IPS-18a (cell line): Measurements from ENCODE around the gene CORO7.
"Not testable (repeated sequence)": the region's sequence is repeated elsewhere in the genome, so short reads cannot be mapped to it uniquely, and the experiment has no call there.

Experiments
- H3K27ac ChIP-seq: one replicate; pipeline ENCODE4 v1.5.1; 2013; ENCODE audit warnings: low read length
- H3K27me3 ChIP-seq: one replicate; pipeline ENCODE4 v1.6.1; 2013; ENCODE audit warnings: mild to moderate bottlenecking, low read length; ENCODE audit not compliant: control insufficient read depth, insufficient read depth
- H3K36me3 ChIP-seq: one replicate; pipeline ENCODE4 v1.6.1; 2013; ENCODE audit warnings: low read depth, low read length; ENCODE audit not compliant: control insufficient read depth
- H3K4me1 ChIP-seq: one replicate; pipeline ENCODE4 v1.6.1; 2013; ENCODE audit warnings: low read depth, low read length; ENCODE audit not compliant: control insufficient read depth
- H3K4me3 ChIP-seq: one replicate; pipeline ENCODE4 v1.5.1; 2013; ENCODE audit warnings: low read length
- H3K9ac ChIP-seq: one replicate; pipeline ENCODE4 v1.6.1; 2013; ENCODE audit warnings: mild to moderate bottlenecking, low read length, moderate library complexity
- H3K9me3 ChIP-seq: one replicate; pipeline ENCODE4 v1.6.1; 2013; ENCODE audit warnings: low read depth, low read length; ENCODE audit not compliant: control insufficient read depth

Gene CORO7

DNA sequence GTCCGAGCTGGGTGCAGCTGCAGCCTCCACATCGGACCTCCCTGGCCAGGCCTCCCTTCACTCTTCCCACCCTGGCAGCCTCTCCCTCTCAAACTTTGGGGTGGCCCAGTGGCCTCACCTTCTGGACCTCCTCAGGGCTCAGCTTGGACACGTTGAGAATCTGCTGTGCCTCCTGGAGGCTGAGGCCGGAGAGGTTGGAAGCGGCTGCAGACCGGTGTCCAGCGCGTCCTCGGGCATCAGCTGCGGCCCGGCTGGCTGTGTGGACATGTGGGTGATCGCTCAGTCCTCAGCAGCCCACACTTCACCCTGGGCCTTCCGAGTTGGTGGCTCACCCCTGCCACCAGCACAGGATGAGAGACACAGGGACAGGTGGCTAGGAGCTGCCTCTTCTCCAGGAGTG, 75.1 kb downstream of the CORO7 start:
- no peaks in the 10 kb centered on the region for H3K4me1 ChIP-seq
- no peak overlapping the region for H3K4me3 ChIP-seq
- H3K36me3 ChIP-seq: peaks cover 13% of the 10 kb centered on the region
- H3K9me3 ChIP-seq: no peaks in the 10 kb centered on the region
- H3K9ac ChIP-seq: no peak overlapping the region
- H3K27me3 ChIP-seq: no peaks in the 10 kb centered on the region
- no peak overlapping the region for H3K27ac ChIP-seq

DNA sequence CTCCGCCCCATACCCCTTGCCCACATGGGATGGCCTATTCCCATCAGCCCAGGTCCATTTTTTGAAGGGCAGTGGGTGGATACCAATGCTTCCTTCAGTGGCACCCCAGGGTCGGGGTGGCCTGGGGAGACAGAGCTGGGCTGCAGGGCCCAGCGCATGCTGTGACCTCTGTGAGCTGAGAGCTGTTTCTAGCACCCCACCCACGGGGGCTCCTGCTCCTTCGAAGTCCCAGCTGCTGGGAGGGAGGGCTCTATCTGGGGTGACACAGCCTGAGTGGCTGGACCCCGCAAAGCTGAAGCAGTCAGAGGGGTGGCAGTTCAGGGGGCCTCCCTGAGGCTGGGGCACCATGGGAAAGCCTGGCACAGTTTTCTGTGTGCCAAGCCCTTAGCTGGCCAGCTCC, 76.0 kb downstream of the CORO7 start:
- Histone ChIP-seq H3K9me3 (no peaks in the 10 kb centered on the region), H3K27me3 (no peaks in the 10 kb centered on the region), H3K9ac (no peak overlapping the region), H3K4me3 (no peak overlapping the region), H3K4me1 (no peaks in the 10 kb centered on the region), H3K36me3 (peaks cover 16% of the 10 kb centered on the region), H3K27ac (no peak overlapping the region)

DNA sequence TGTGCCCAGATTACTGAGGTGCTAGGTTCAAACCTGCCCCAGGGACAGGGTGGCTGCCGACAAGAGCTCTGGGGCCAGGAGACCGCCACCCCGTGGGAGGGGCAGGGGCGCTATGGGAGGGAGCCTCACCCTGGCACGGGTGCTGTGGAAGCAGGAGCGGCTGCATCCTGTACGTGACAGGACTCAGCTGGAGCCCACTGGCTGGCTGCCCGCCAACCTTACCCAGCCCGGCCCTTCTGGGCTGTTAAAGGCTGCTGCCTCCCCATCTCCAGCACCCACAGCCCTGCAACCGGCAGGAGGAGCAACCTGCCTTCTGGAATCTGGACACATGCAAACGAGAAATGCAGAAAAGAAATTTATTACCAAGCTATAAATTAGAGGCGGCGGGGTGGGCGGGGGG, 76.5 kb downstream of the CORO7 start:
- Histone ChIP-seq H3K9ac (no peak overlapping the region), H3K4me1 (no peaks in the 10 kb centered on the region), H3K36me3 (peaks cover 16% of the 10 kb centered on the region)

DNA sequence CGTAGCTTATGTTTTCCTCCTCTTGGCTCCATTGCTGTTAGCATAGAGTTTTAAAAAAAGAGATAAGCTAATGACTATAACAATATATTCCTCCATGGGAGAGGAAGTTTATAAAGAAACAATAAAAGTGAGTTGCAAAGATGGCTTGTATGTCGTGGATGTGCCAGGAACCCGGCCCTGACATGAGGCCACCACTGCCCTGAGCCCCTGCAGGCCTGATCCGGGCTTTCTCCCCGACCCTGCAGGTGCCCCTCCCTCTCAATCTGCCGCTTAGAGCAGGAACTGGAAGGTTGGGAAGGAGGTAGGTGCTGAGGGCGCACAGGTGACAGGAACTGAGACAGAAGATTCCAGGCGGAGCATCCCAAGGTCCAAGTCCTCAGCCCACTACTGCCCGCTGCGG, 76.9 kb downstream of the CORO7 start:
- H3K36me3 ChIP-seq: peaks cover 16% of the 10 kb centered on the region

More for the DNA sequence above, 76.5 kb downstream of the CORO7 start:
- Histone ChIP-seq H3K27me3 (no peaks in the 10 kb centered on the region), H3K27ac (no peak overlapping the region), H3K4me3 (no peak overlapping the region), H3K9me3 (no peaks in the 10 kb centered on the region)

DNA sequence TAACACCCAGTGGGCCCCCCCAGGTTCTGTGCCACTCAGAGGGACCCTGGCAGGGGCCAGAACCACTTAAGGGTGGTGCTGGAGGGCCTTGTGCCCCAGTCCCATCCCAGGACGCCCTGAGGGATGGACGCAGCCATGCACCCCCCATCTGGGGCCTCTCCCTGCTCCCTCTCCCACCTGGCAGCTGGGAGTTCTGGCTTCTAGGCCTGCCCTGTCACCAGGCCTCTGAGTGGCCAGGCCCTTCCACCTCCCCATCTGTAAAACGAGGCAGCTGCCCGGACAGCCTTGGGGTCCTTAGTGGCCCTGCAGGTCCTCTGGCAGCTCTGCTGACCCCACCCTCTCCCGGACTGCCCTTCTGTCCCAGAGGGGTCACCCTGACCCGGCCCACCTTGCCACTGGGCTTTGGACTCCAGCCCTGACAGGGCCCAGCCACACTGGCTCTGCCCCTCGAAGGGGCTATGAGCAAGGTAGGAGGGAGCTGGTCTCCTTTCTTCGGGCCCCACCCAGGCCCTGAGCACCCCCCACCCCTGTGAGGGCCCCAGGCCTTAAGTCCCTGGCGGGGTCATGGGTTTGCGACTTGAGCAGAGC, 77.6 kb downstream of the CORO7 start:
- Histone ChIP-seq H3K9me3 (no peaks in the 10 kb centered on the region), H3K9ac (no peak overlapping the region), H3K36me3 (peaks cover 16% of the 10 kb centered on the region), H3K4me1 (no peaks in the 10 kb centered on the region), H3K27ac (no peak overlapping the region), H3K4me3 (no peak overlapping the region), H3K27me3 (no peaks in the 10 kb centered on the region)

More for the DNA sequence above, 76.9 kb downstream of the CORO7 start:
- H3K9ac ChIP-seq: no peak overlapping the region
- H3K9me3 ChIP-seq: no peaks in the 10 kb centered on the region
- H3K27me3 ChIP-seq: no peaks in the 10 kb centered on the region
- H3K27ac ChIP-seq: no peak overlapping the region
- no peaks in the 10 kb centered on the region for H3K4me1 ChIP-seq
- no peak overlapping the region for H3K4me3 ChIP-seq

DNA sequence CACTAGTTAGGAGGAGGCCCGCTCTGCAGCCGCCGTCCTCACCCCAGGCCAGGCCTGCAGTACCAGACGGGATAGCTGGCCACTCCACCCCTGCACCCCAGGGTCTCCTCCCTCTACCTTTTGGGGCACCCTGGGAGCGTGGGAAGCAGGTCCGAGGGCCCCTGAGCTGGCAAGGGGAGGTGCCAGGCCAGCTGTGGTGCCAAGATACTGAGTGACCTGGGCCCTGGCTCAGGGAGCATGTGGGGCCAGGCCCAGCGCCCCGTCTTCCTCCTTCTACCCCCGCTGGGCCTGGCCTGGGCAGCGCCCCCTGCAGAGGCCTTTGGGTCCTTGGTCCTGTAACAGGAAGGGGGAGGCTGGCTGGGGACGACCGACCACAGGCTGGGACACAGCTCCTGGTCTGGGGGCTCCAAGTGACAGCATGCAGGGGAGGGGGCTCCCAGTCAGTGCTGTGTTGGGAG, 78.2 kb downstream of the CORO7 start:
- Histone ChIP-seq H3K4me3 (no peak overlapping the region), H3K36me3 (peaks cover 16% of the 10 kb centered on the region), H3K27me3 (no peaks in the 10 kb centered on the region), H3K9me3 (no peaks in the 10 kb centered on the region), H3K27ac (no peak overlapping the region), H3K4me1 (no peaks in the 10 kb centered on the region), H3K9ac (no peak overlapping the region)

DNA sequence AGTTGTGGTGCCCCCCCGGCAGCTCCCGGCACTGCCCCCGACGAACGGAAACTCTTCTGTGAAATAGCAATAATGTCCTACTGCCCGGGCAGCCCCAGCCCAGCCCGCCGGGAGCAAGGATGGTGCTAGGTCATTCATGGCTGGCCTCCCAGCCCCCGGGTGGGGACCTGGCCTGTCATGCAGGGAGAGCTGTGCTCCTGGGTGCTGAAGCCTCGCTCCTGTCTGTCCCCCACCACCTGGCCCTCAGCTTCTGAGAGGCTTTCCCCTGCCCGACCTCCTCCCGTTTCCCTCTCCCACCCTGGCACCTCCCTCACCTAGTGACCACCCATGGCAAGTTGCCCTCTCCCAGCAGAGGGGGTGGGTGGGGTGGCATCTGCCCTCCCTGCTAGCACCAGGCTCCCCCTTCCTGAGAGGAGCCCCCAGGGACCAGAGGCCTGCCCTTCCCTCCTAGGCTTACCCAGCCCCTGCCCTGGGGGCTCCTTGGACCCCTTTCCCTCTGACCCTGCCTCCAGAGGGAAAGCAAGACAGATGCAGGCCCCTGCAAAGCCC, 78.8 kb downstream of the CORO7 start:
- no peaks in the 10 kb centered on the region for H3K9me3 ChIP-seq
- H3K4me1 ChIP-seq: no peaks in the 10 kb centered on the region
- no peaks in the 10 kb centered on the region for H3K27me3 ChIP-seq
- H3K27ac ChIP-seq: no peak overlapping the region
- H3K9ac ChIP-seq: no peak overlapping the region
- peaks cover 16% of the 10 kb centered on the region for H3K36me3 ChIP-seq
- no peak overlapping the region for H3K4me3 ChIP-seq

DNA sequence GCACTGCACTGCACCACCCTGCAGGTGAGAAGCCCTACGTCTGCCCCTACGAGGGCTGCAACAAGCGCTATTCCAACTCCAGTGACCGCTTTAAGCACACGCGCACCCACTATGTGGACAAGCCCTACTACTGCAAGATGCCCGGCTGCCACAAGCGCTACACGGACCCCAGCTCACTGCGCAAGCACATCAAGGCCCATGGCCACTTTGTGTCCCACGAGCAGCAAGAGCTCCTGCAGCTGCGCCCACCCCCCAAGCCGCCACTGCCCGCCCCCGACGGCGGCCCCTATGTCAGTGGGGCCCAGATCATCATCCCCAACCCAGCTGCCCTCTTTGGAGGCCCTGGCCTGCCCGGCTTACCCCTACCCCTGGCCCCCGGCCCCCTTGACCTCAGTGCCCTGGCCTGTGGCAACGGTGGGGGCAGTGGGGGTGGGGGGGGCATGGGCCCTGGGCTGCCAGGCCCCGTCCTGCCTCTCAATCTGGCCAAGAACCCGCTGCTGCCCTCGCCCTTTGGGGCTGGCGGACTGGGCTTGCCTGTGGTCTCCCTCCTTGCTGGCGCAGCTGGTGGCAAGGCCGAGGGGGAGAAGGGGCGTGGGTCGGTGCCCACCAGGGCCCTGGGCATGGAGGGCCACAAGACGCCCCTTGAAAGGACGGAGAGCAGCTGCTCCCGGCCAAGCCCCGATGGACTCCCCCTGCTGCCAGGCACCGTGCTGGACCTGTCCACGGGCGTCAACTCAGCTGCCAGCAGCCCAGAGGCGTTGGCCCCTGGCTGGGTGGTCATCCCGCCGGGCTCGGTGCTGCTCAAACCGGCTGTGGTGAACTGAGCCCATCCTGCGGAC, 79.5 kb downstream of the CORO7 start:
- H3K9ac ChIP-seq: no peak overlapping the region
- peaks cover 16% of the 10 kb centered on the region for H3K36me3 ChIP-seq
- no peaks in the 10 kb centered on the region for H3K27me3 ChIP-seq
- H3K4me3 ChIP-seq: no peak overlapping the region
- H3K4me1 ChIP-seq: no peaks in the 10 kb centered on the region
- H3K27ac ChIP-seq: no peak overlapping the region
- no peaks in the 10 kb centered on the region for H3K9me3 ChIP-seq

DNA sequence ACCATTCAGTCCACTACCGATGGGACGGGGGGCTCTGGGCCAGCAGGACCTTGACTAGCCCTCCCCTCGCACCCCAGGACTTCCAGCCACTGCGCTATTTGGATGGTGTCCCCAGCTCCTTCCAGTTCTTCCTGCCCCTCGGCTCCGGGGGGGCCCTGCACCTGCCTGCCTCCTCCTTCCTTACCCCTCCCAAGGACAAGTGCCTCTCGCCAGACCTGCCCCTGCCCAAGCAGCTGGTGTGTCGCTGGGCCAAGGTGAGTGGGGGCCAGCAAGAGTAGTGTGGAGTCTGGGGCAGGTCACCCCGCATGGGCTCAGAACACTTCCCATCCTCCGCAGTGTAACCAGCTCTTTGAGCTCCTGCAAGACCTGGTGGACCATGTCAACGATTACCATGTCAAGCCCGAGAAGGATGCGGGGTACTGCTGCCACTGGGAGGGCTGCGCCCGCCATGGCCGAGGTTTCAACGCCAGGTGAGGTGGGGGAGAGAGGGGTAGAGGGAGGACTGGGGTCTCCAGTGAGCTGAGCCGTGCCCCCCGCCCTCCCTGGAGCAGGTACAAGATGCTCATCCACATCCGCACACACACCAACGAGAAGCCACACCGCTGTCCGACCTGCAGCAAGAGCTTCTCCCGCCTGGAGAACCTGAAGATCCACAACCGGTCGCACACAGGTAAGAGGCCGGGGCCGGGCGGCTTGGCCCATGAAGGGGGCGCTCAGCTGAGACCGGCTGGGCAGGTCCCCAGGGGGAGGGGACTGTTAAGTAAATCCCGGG, 81.5 kb downstream of the CORO7 start:
- Histone ChIP-seq H3K9me3 (no peaks in the 10 kb centered on the region), H3K9ac (no peak overlapping the region), H3K4me3 (no peak overlapping the region), H3K36me3 (peaks cover 13% of the 10 kb centered on the region), H3K27ac (no peak overlapping the region), H3K27me3 (no peaks in the 10 kb centered on the region), H3K4me1 (no peaks in the 10 kb centered on the region)

DNA sequence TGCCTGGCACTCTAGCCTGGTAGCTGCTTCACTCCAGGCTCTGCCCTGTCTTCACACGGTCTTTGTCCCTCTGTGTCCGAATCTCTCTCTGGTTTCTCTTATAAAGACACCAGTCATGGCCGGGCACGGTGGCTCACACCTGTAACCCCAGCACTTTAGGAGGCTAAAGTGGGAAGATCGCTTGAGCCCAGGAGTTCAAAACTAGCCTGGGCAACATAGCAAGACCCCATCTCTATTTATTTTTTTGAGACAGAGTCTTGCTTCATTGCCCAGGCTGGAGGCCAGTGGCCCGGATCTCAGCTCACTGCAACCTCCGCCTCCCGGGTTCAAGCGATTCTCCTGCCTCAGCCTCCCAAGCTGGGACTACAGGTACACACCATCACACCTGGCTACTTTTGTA, 82.7 kb downstream of the CORO7 start:
- H3K4me3 ChIP-seq, H3K36me3 ChIP-seq, H3K27me3 ChIP-seq, H3K9me3 ChIP-seq, H3K9ac ChIP-seq, H3K4me1 ChIP-seq, H3K27ac ChIP-seq: not testable (repeated sequence)

DNA sequence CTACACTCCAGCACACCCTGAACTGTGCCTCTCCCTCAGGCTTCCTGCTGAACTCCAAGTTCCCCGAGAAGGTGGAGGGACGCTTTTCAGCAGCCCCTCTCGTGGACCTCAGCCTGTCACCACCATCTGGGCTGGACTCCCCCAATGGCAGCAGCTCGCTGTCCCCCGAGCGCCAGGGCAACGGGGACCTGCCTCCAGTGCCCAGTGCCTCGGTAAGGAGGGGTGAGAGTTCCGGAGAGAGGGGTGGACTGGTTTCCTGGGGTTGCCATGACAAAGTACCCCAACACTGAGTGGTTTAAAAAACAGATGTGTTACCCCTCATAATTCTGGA, 83.1 kb downstream of the CORO7 start:
- Histone ChIP-seq H3K9me3 (no peaks in the 10 kb centered on the region), H3K9ac (no peak overlapping the region), H3K4me3 (no peak overlapping the region)

More for the DNA sequence above, 83.1 kb downstream of the CORO7 start:
- H3K4me1 ChIP-seq: peaks cover 7% of the 10 kb centered on the region
- peaks cover 3% of the 10 kb centered on the region for H3K36me3 ChIP-seq
- H3K27ac ChIP-seq: no peak overlapping the region
- no peaks in the 10 kb centered on the region for H3K27me3 ChIP-seq
